ENCODE measurements around the gene IGSF3. TPM values are rescaled to one million over a fixed set of nuclear protein-coding genes. Genes with fewer than 3 reads are reported as not detected.
"Not testable (repeated sequence)": the region's sequence is repeated elsewhere in the genome, so short reads cannot be mapped to it uniquely, and the experiment has no call there.

The IGSF3 gene
- total RNA-seq, 1 donor from 2014 or later = 43.3 TPM

- no peak for DNase-seq (ENCODE audit: low spot score, unreplicated experiment)
- TF ChIP-seq, protein P1, sequence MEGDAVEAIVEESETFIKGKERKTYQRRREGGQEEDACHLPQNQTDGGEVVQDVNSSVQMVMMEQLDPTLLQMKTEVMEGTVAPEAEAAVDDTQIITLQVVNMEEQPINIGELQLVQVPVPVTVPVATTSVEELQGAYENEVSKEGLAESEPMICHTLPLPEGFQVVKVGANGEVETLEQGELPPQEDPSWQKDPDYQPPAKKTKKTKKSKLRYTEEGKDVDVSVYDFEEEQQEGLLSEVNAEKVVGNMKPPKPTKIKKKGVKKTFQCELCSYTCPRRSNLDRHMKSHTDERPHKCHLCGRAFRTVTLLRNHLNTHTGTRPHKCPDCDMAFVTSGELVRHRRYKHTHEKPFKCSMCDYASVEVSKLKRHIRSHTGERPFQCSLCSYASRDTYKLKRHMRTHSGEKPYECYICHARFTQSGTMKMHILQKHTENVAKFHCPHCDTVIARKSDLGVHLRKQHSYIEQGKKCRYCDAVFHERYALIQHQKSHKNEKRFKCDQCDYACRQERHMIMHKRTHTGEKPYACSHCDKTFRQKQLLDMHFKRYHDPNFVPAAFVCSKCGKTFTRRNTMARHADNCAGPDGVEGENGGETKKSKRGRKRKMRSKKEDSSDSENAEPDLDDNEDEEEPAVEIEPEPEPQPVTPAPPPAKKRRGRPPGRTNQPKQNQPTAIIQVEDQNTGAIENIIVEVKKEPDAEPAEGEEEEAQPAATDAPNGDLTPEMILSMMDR (IDR thresholded peaks at IDR 0.05; ENCODE audit: unreplicated experiment) = no peak
- Mint-ChIP-seq H3K27ac (peak overlapping the region; percentile 25), H3K4me3 (ENCODE audit: low read depth) (no peak overlapping the region), H3K36me3 (ENCODE audit: insufficient read depth) (peaks cover 6% of the 10 kb centered on the region), H3K4me1 (ENCODE audit: low read depth) (peaks cover 7% of the 10 kb centered on the region), H3K27me3 (peaks cover 11% of the 10 kb centered on the region), H3K9me3 (ENCODE audit: low read depth) (peaks cover 9% of the 10 kb centered on the region)
These were observed 99.5 kb downstream of the IGSF3 start for GRCh38 chr1:116567790-116568661.

GRCh38 chr1:116565222-116565621 is 102.3 kb downstream of the IGSF3 start:
- no peaks in the 10 kb centered on the region for H3K27me3 Mint-ChIP-seq
- TF ChIP-seq, protein P1 (IDR thresholded peaks at IDR 0.05; ENCODE audit: unreplicated experiment) = no peak
- no peak overlapping the region for H3K27ac Mint-ChIP-seq
- peaks cover 7% of the 10 kb centered on the region for H3K36me3 Mint-ChIP-seq (ENCODE audit: insufficient read depth)
- peaks cover 3% of the 10 kb centered on the region for H3K4me1 Mint-ChIP-seq (ENCODE audit: low read depth)
- peaks cover 12% of the 10 kb centered on the region for H3K9me3 Mint-ChIP-seq (ENCODE audit: low read depth)
- H3K4me3 Mint-ChIP-seq (ENCODE audit: low read depth) = no peak overlapping the region
- no peak for DNase-seq (ENCODE audit: low spot score, unreplicated experiment)

GRCh38 chr1:116564426-116564825 is 103.1 kb downstream of the IGSF3 start:
- H3K9me3 Mint-ChIP-seq (ENCODE audit: low read depth) = peaks cover 12% of the 10 kb centered on the region
- H3K27ac Mint-ChIP-seq = no peak overlapping the region
- H3K4me3 Mint-ChIP-seq (ENCODE audit: low read depth) = no peak overlapping the region
- DNase-seq (ENCODE audit: low spot score, unreplicated experiment) = no peak
- no peaks in the 10 kb centered on the region for H3K27me3 Mint-ChIP-seq
- peaks cover 7% of the 10 kb centered on the region for H3K36me3 Mint-ChIP-seq (ENCODE audit: insufficient read depth)
- H3K4me1 Mint-ChIP-seq (ENCODE audit: low read depth) = no peaks in the 10 kb centered on the region
- TF ChIP-seq, protein P1 (IDR thresholded peaks at IDR 0.05; ENCODE audit: unreplicated experiment) = no peak

GRCh38 chr1:116562465-116562864 is 105.1 kb downstream of the IGSF3 start:
- H3K36me3 Mint-ChIP-seq (ENCODE audit: insufficient read depth); H3K27ac Mint-ChIP-seq: not testable (repeated sequence)

GRCh38 chr1:116561563-116561962 is 106.0 kb downstream of the IGSF3 start:
- TF ChIP-seq, protein P1 (IDR thresholded peaks at IDR 0.05; ENCODE audit: unreplicated experiment) = no peak
- DNase-seq (ENCODE audit: low spot score, unreplicated experiment) = no peak
- no peaks in the 10 kb centered on the region for H3K27me3 Mint-ChIP-seq
- peaks cover 7% of the 10 kb centered on the region for H3K36me3 Mint-ChIP-seq (ENCODE audit: insufficient read depth)
- no peak overlapping the region for H3K27ac Mint-ChIP-seq
- H3K4me1 Mint-ChIP-seq (ENCODE audit: low read depth) = no peaks in the 10 kb centered on the region
- H3K4me3 Mint-ChIP-seq (ENCODE audit: low read depth) = no peak overlapping the region
- peaks cover 12% of the 10 kb centered on the region for H3K9me3 Mint-ChIP-seq (ENCODE audit: low read depth)

More at GRCh38 chr1:116562465-116562864, 105.1 kb downstream of the IGSF3 start:
- not testable (repeated sequence) for H3K4me3 Mint-ChIP-seq (ENCODE audit: low read depth); DNase-seq (ENCODE audit: low spot score, unreplicated experiment); H3K4me1 Mint-ChIP-seq (ENCODE audit: low read depth); H3K27me3 Mint-ChIP-seq
- H3K9me3 Mint-ChIP-seq (ENCODE audit: low read depth) = peaks cover 12% of the 10 kb centered on the region
